GM12878 (cell line): ENCODE data around the gene ALG10. TPM values are rescaled to one million over a fixed set of nuclear protein-coding genes. Genes with fewer than 3 reads are reported as not detected.
"Not testable (repeated sequence)": the region's sequence is repeated elsewhere in the genome, so short reads cannot be mapped to it uniquely, and the experiment has no call there.

Source experiments
- ATAC-seq: fragments of 200-7000 bp; cut with Tn5 transposase; 3 replicates; pipeline ENCODE4 v1.9.1; 2020; ENCODE audit warnings: mild to moderate bottlenecking, moderate library complexity
- BruUV-seq: library from RNA; stranded (reverse); fragments of 400-500 nt; replicated peaks from 2 replicates; lab custom pipeline; 2021; lab: Mats Ljungman, UMichigan
- CTCF ChIA-PET: fragments of 300-600 bp; sonication (Branson Sonifier 250); formaldehyde crosslinking; extraction: SDS; loops from one replicate; lab custom pipeline; 2021; ENCODE audit warnings: inconsistent platforms; lab: Yijun Ruan, JAX
- POLR2A ChIA-PET: fragments of 350-600 bp; formaldehyde crosslinking; extraction: SDS; loops from one replicate; lab custom pipeline; 2021; ENCODE audit warnings: inconsistent platforms; lab: Charles Lee
- RAD21 ChIA-PET: fragments of 300-600 bp; sonication (Branson Sonifier 250); formaldehyde crosslinking; loops from one replicate; lab custom pipeline; 2023; ENCODE audit warnings: antibody characterized with exemption; ENCODE audit not compliant: unreplicated experiment; lab: Charles Lee
- SMC1A ChIA-PET: fragments of 300-600 bp; sonication (Branson Sonifier 250); formaldehyde crosslinking; loops from one replicate; lab custom pipeline; 2023; ENCODE audit not compliant: unreplicated experiment, uncharacterized antibody; lab: Charles Lee
- DNase-seq: peaks from one replicate; pipeline ENCODE4 v3.0.0-alpha.2; 2011; ENCODE audit warnings: low read depth, low spot score
- FAIRE-seq: peaks from 3 replicates; lab custom pipeline; 2011; peaks lifted over from hg19 to GRCh38; lab: Jason Lieb, UNC
- H2AFZ ChIP-seq: 2 replicates; pipeline ENCODE4 v1.6.0; 2011; ENCODE audit warnings: low read depth, low read length, control low read depth; ENCODE audit not compliant: control insufficient read depth
- H3K27ac ChIP-seq: 2 replicates; pipeline ENCODE4 v1.5.1; 2011; ENCODE audit warnings: control low read depth; ENCODE audit not compliant: control insufficient read depth, insufficient read depth
- H3K27me3 ChIP-seq, 2 experiments: replicated peaks in 1 of 2; 2 replicates each; pipeline versions ENCODE4 v1.6.0 to v1.6.1; 2011; ENCODE audit warnings: low read length in 1 of 2; ENCODE audit not compliant: control insufficient read depth in 2 of 2, insufficient read depth in 2 of 2
- H3K36me3 ChIP-seq, 2 experiments: 2 replicates each; pipeline ENCODE4 v1.5.1; 2011; ENCODE audit warnings: low read length in 1 of 2; ENCODE audit not compliant: control insufficient read depth in 2 of 2, insufficient read depth in 2 of 2
- H3K4me1 ChIP-seq: 2 replicates; pipeline ENCODE4 v1.6.1; 2011; ENCODE audit warnings: mild to moderate bottlenecking, low read length, moderate library complexity, mixed read lengths; ENCODE audit not compliant: control insufficient read depth, insufficient read depth
- H3K4me2 ChIP-seq: 2 replicates; pipeline ENCODE4 v1.6.0; 2011; ENCODE audit warnings: control low read depth; ENCODE audit not compliant: control insufficient read depth, insufficient read depth
- H3K4me3 ChIP-seq: fragments of 200-600 bp; sonication (generic); 2 replicates; pipeline ENCODE4 v1.5.1; 2016
- H3K79me2 ChIP-seq: 2 replicates; pipeline ENCODE4 v1.6.0; 2011; ENCODE audit warnings: low read length; ENCODE audit not compliant: control insufficient read depth, insufficient read depth
- H3K9ac ChIP-seq: 2 replicates; pipeline ENCODE4 v1.8.0; 2011; ENCODE audit warnings: low read length, control low read depth, mixed read lengths; ENCODE audit not compliant: control insufficient read depth, insufficient read depth
- H3K9me3 ChIP-seq: replicated peaks from 3 replicates; pipeline ENCODE4 v1.5.1; 2011; ENCODE audit warnings: mild to moderate bottlenecking, low read length; ENCODE audit not compliant: control insufficient read depth, insufficient read depth
- H4K20me1 ChIP-seq: 2 replicates; pipeline ENCODE4 v1.6.0; 2011; ENCODE audit not compliant: control insufficient read depth, insufficient read depth
- IKZF1 ChIP-seq: fragments of 450-650 bp; conservative IDR thresholded peaks from 2 replicates; pipeline ENCODE4 v1.6.1; 2017; ENCODE audit warnings: antibody characterized with exemption, mild to moderate bottlenecking
- NFIC ChIP-seq: IDR thresholded peaks from 2 replicates; pipeline ENCODE4 v1.6.1; 2012; ENCODE audit warnings: low read depth, mild to moderate bottlenecking, inconsistent platforms, low read length, moderate library complexity
- NKRF ChIP-seq: fragments of 450-650 bp; conservative IDR thresholded peaks from 2 replicates; pipeline ENCODE4 v1.6.1; 2017; ENCODE audit warnings: mild to moderate bottlenecking, moderate library complexity
- NR2F1 ChIP-seq: fragments of 450-650 bp; conservative IDR thresholded peaks from 2 replicates; pipeline ENCODE4 v1.6.1; 2017; ENCODE audit warnings: mild to moderate bottlenecking
- RFX5 ChIP-seq: IDR thresholded peaks from 2 replicates; pipeline ENCODE4 v1.6.1; 2011; ENCODE audit warnings: low read depth, low read length, improper control_type of control experiment
- SRF ChIP-seq, 2 experiments: IDR thresholded peaks; 2 replicates each; pipeline ENCODE4 v1.6.1; 2011; ENCODE audit warnings: low read depth in 2 of 2, low read length in 2 of 2, mild to moderate bottlenecking in 1 of 2, moderate library complexity in 1 of 2
- SUPT20H ChIP-seq: IDR thresholded peaks from 2 replicates; pipeline ENCODE4 v1.6.1; 2011; ENCODE audit warnings: low read depth, mild to moderate bottlenecking, low read length, moderate library complexity, borderline replicate concordance; ENCODE audit not compliant: control insufficient read depth
- ZBED1 ChIP-seq: IDR thresholded peaks from 2 replicates; pipeline ENCODE4 v1.6.1; 2016; ENCODE audit warnings: borderline replicate concordance
- WGBS: methylation state at CpG from one replicate; pipeline ENCODE4 v1.1.6; 2016; ENCODE audit warnings: low lambda C conversion rate; ENCODE audit not compliant: insufficient replicate concordance, insufficient coverage; ENCODE audit errors: missing lambda C conversion rate; 5-methylcytosine and 5-hydroxymethylcytosine counted together
- in situ Hi-C: fragments of 300-500 bp; cut with MboI; formaldehyde crosslinking; loops from 9 replicates; pipeline ENCODE4 v1.14.3; 2018; ENCODE audit warnings: mixed read lengths
- intact Hi-C: fragments of 100-400 bp; cut with micrococcal nuclease; formaldehyde crosslinking; loops from one replicate; pipeline ENCODE4 v1.14.2; 2022; ENCODE audit not compliant: unreplicated experiment
- polyA plus RNA-seq, 11 experiments: library from polyadenylated mRNA; depleted of rRNA in 4 of 11; unstranded in 6 of 11; stranded (reverse) in 5 of 11; fragments of >200 nt; fragmentation: Nextera tagmentation in 4 of 11; fragmentation: Illumina TruSeq in 1 of 11; extraction: Ambion mirVana in 4 of 11; extraction: Trizol in 1 of 11; gene quantifications; 1 replicate in 1 of 11; 2 replicates in 10 of 11; pipeline versions ENCODE4 v1.2.1 to v1.2.3, GENCODE V29; 2011 to 2016; ENCODE audit warnings: inconsistent platforms in 2 of 11, missing spikeins in 2 of 11, low read depth in 1 of 11
- total RNA-seq, 4 experiments: library from RNA; depleted of rRNA in 3 of 4; stranded (reverse); fragments of >200 nt in 3 of 4; fragmentation: Illumina TruSeq in 1 of 4; extraction: Trizol in 1 of 4; gene quantifications; 2 replicates each; pipeline versions ENCODE4 v1.2.1 to v1.2.3, GENCODE V29; 2013 to 2021
- TF ChIP-seq, protein P1 (sequence below): fragments of 450-650 bp; IDR thresholded peaks from 2 replicates; pipeline ENCODE4 v1.6.1; 2017; ENCODE audit warnings: antibody characterized with exemption, mild to moderate bottlenecking, moderate library complexity

ALG10 gene
- total and polyA plus RNA-seq, 10 of the 15 experiments (the other 5 are each of a cell fraction or from before 2014, with no cell fraction given): 3.1 to 25.4 (median 7.3) TPM

DNA sequence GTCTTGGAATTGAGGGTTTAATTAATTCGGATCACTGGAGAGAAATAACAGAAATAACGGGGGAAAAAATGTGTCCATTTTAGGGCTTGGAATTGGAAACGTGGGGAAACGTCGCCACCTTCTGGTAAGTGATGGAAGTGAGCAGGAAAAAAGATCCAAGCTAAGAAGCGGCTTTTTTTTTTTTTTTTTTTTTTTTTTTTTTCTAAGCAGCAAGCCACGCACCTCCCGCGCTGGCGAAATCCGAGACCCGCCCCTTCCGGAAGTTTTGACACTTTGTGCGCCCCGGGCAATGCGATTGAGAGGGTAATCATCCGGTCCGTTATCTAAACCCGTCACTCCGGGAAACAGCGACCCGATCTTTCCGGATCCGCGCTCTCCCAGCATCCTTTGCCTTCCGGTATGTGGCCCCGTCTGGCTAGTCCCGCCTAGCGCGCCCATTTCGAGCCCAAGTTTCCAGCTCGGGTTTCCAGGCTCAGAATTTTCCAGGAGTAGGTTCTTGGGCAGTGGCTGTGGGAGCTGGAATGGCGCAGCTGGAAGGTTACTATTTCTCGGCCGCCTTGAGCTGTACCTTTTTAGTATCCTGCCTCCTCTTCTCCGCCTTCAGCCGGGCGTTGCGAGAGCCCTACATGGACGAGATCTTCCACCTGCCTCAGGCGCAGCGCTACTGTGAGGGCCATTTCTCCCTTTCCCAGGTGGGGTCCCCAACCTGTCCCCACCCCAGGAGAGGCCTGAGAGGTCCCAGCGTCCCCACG is at the start of gene ALG10 (continued):
- TF ChIP-seq, protein P1, sequence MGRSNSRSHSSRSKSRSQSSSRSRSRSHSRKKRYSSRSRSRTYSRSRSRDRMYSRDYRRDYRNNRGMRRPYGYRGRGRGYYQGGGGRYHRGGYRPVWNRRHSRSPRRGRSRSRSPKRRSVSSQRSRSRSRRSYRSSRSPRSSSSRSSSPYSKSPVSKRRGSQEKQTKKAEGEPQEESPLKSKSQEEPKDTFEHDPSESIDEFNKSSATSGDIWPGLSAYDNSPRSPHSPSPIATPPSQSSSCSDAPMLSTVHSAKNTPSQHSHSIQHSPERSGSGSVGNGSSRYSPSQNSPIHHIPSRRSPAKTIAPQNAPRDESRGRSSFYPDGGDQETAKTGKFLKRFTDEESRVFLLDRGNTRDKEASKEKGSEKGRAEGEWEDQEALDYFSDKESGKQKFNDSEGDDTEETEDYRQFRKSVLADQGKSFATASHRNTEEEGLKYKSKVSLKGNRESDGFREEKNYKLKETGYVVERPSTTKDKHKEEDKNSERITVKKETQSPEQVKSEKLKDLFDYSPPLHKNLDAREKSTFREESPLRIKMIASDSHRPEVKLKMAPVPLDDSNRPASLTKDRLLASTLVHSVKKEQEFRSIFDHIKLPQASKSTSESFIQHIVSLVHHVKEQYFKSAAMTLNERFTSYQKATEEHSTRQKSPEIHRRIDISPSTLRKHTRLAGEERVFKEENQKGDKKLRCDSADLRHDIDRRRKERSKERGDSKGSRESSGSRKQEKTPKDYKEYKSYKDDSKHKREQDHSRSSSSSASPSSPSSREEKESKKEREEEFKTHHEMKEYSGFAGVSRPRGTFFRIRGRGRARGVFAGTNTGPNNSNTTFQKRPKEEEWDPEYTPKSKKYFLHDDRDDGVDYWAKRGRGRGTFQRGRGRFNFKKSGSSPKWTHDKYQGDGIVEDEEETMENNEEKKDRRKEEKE: no peak
- TF ChIP-seq SUPT20H (no peak), NFIC (no peak), SRF (IDR thresholded peaks at IDR 0.05; ENCODE audit: low read depth in 2 of 2, low read length in 2 of 2) (0 out of 4 replicates have a peak, but pooled peaks of 1 of the 2 experiments have one; percentile 76), RFX5 (peak; percentile 48; the same call in 1 of the 2 replicates), IKZF1 (no peak), NKRF (no peak), NR2F1 (no peak), ZBED1 (0 out of 2 replicates have a peak, but pooled peaks have one; percentile 67)

DNA sequence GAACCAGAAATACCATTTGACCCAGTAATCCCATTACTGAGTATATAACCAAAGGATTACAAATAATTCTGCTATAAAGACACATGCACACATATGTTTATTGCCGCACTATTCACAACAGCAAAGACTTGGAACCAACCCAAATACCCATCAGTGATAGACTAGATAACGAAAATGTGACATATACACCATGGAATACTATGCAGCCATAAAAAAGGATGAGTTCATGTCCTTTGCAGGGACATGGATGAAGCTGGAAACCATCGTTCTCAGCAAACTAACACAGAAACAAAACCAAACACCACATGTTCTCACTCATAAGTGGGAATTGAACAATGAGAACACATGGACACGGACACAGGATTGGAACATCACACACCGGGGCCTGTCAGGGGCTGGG is 49.4 kb upstream of the ALG10 start:
- H3K4me2 ChIP-seq: not testable (repeated sequence)

More for the DNA sequence above, 49.4 kb upstream of the ALG10 start:
- RAD21 ChIA-PET, in situ Hi-C loops, FAIRE-seq, BruUV-seq, CTCF ChIA-PET, H3K79me2 ChIP-seq, ATAC-seq, H3K36me3 ChIP-seq, H2AFZ ChIP-seq, DNase-seq, H3K9ac ChIP-seq, H3K27ac ChIP-seq, H4K20me1 ChIP-seq, H3K27me3 ChIP-seq, POLR2A ChIA-PET, H3K4me3 ChIP-seq, SMC1A ChIA-PET, H3K4me1 ChIP-seq, H3K9me3 ChIP-seq, intact Hi-C loops: not testable (repeated sequence)
- WGBS: 45% methylated on average over 5 of the region's 5 CpGs
